SK-N-SH (cell line): ENCODE measurements around the gene IQSEC3. TPM values are rescaled to one million over a fixed set of nuclear protein-coding genes. Genes with fewer than 3 reads are reported as not detected.
A peak's percentile ranks its signal among the peaks of the same experiment; 100 is the strongest.

Experiments used
- CTCF ChIA-PET: fragments of 300-600, 350-600 bp; formaldehyde crosslinking; extraction: SDS; loops from one replicate; lab custom pipeline; 2021; lab: Yijun Ruan, JAX
- POLR2A ChIA-PET: fragments of 350-600 bp; sonication (Branson Sonifier 250); formaldehyde crosslinking; extraction: SDS; loops from one replicate; lab custom pipeline; 2020; ENCODE audit warnings: antibody characterized with exemption, inconsistent platforms; lab: Yijun Ruan, JAX
- DNase-seq: peaks from one replicate; pipeline ENCODE4 v3.0.0; 2012
- H2AFZ ChIP-seq: fragments of 200-600 bp; sonication (generic); 2 replicates; pipeline ENCODE4 v1.8.1; 2016; ENCODE audit warnings: antibody characterized with exemption, mild to moderate bottlenecking, low read depth
- H3F3A ChIP-seq: fragments of 200-600 bp; sonication (generic); replicated peaks from 2 replicates; pipeline ENCODE3; 2016; ENCODE audit warnings: antibody characterized with exemption, mild to moderate bottlenecking; ENCODE audit not compliant: insufficient read depth
- H3K27ac ChIP-seq, 2 experiments: fragments of 200-500 bp in 1 of 2; fragments of 200-600 bp in 1 of 2; sonication (Bioruptor generic) in 1 of 2; sonication (generic), shearing (Covaris generic) in 1 of 2; 2 replicates each; pipeline versions ENCODE4 v1.5.1 to v1.6.1; 2014 to 2016; ENCODE audit warnings: low read depth in 2 of 2, inconsistent platforms in 1 of 2, low read length in 1 of 2, mild to moderate bottlenecking in 1 of 2, mixed read lengths in 1 of 2
- H3K27me3 ChIP-seq: fragments of 200-600 bp; sonication (generic), shearing (Covaris generic); 2 replicates; pipeline ENCODE4 v1.6.1; 2016; ENCODE audit warnings: mixed run types; ENCODE audit not compliant: insufficient read depth
- H3K36me3 ChIP-seq, 2 experiments: fragments of 200-500 bp in 1 of 2; fragments of 200-600 bp in 1 of 2; sonication (Bioruptor generic) in 1 of 2; sonication (generic) in 1 of 2; replicated peaks in 1 of 2; 2 replicates each; pipeline versions ENCODE3 to v1.5.1; 2014 to 2016; ENCODE audit warnings: low read length in 1 of 2, mild to moderate bottlenecking in 1 of 2; ENCODE audit not compliant: insufficient read depth in 2 of 2, control insufficient read depth in 1 of 2
- H3K4me1 ChIP-seq, 2 experiments: fragments of 200-500 bp in 1 of 2; fragments of 200-600 bp in 1 of 2; sonication (Bioruptor generic) in 1 of 2; sonication (generic), shearing (Covaris generic) in 1 of 2; 2 replicates each; pipeline versions ENCODE4 v1.5.1 to v1.6.1; 2014 to 2016; ENCODE audit warnings: low read depth in 1 of 2, low read length in 1 of 2, mixed run types in 1 of 2; ENCODE audit not compliant: insufficient read depth in 2 of 2, control insufficient read depth in 1 of 2
- H3K4me2 ChIP-seq: fragments of 200-600 bp; sonication (generic), shearing (Covaris generic); 2 replicates; pipeline ENCODE4 v1.6.1; 2017; ENCODE audit warnings: mixed run types
- H3K4me3 ChIP-seq, 2 experiments: fragments of 200-500 bp in 1 of 2; fragments of 200-600 bp in 1 of 2; sonication (Bioruptor generic) in 1 of 2; sonication (generic), shearing (Covaris generic) in 1 of 2; 2 replicates each; pipeline versions ENCODE4 v1.5.1 to v1.8.1; 2014 to 2016; ENCODE audit warnings: low read depth in 2 of 2, inconsistent platforms in 1 of 2, low read length in 1 of 2, mild to moderate bottlenecking in 1 of 2, mixed read lengths in 1 of 2, moderate library complexity in 1 of 2
- H3K79me2 ChIP-seq: fragments of 200-600 bp; sonication (generic); 2 replicates; pipeline ENCODE4 v1.8.1; 2017; ENCODE audit warnings: mild to moderate bottlenecking; ENCODE audit not compliant: insufficient read depth
- H3K9ac ChIP-seq: fragments of 200-600 bp; sonication (generic); 2 replicates; pipeline ENCODE4 v1.6.1; 2017; ENCODE audit warnings: mixed run types
- H3K9me2 ChIP-seq: fragments of 200-600 bp; sonication (generic); 2 replicates; pipeline ENCODE4 v1.6.1; 2017; ENCODE audit warnings: mixed run types
- H3K9me3 ChIP-seq: fragments of 200-600 bp; sonication (generic); 2 replicates; pipeline ENCODE4 v1.6.1; 2017; ENCODE audit warnings: mixed run types, mild to moderate bottlenecking, moderate library complexity
- H4K20me1 ChIP-seq: fragments of 200-600 bp; sonication (generic); 2 replicates; pipeline ENCODE4 v1.6.1; 2017; ENCODE audit warnings: mild to moderate bottlenecking, mixed run types; ENCODE audit not compliant: insufficient read depth
- CHD2 ChIP-seq: fragments of 150-350 bp; IDR thresholded peaks from 2 replicates; pipeline ENCODE4 v1.6.1; 2018; ENCODE audit warnings: low read length; ENCODE audit not compliant: partially characterized antibody
- ELF1 ChIP-seq: IDR thresholded peaks from 2 replicates; pipeline ENCODE4 v1.4.0; 2012
- EP300 ChIP-seq, 2 experiments: IDR thresholded peaks; 2 replicates each; pipeline versions ENCODE4 v1.4.0 to v1.6.1; 2012; ENCODE audit warnings: borderline replicate concordance in 1 of 2, low read depth in 1 of 2, low read length in 1 of 2
- FOSL2 ChIP-seq: IDR thresholded peaks from 2 replicates; pipeline ENCODE4 v1.4.0; 2012; ENCODE audit warnings: low read depth, mild to moderate bottlenecking, moderate library complexity, borderline replicate concordance
- GABPA ChIP-seq: IDR thresholded peaks from 2 replicates; pipeline ENCODE4 v1.4.0; 2012; ENCODE audit warnings: low read depth, mild to moderate bottlenecking
- IRF3 ChIP-seq: fragments of 150-350 bp; IDR thresholded peaks from 2 replicates; pipeline ENCODE4 v1.6.1; 2016; ENCODE audit warnings: mild to moderate bottlenecking, low read depth, low read length
- JUND ChIP-seq: IDR thresholded peaks from 2 replicates; pipeline ENCODE4 v1.4.0; 2012
- MAX ChIP-seq: IDR thresholded peaks from 2 replicates; pipeline ENCODE4 v1.4.0; 2012; ENCODE audit warnings: low read depth
- MEF2A ChIP-seq: IDR thresholded peaks from 2 replicates; pipeline ENCODE4 v1.4.0; 2012; ENCODE audit warnings: low read depth, borderline replicate concordance
- MXI1 ChIP-seq: IDR thresholded peaks from 2 replicates; pipeline ENCODE4 v1.6.1; 2012; ENCODE audit warnings: mild to moderate bottlenecking, low read depth, low read length, improper control_type of control experiment
- NFIC ChIP-seq: IDR thresholded peaks from 2 replicates; pipeline ENCODE4 v1.4.0; 2012; ENCODE audit warnings: borderline replicate concordance
- REST ChIP-seq: IDR thresholded peaks from 2 replicates; pipeline ENCODE4 v1.6.1; 2012; ENCODE audit warnings: mild to moderate bottlenecking, low read depth, low read length, moderate library complexity
- RFX5 ChIP-seq: IDR thresholded peaks from 2 replicates; pipeline ENCODE4 v1.6.1; 2012; ENCODE audit warnings: mild to moderate bottlenecking, improper control_type of control experiment, low read length
- RXRA ChIP-seq: IDR thresholded peaks from 2 replicates; pipeline ENCODE4 v1.4.0; 2012; ENCODE audit warnings: low read depth, mild to moderate bottlenecking, borderline replicate concordance
- SMC3 ChIP-seq: IDR thresholded peaks from 2 replicates; pipeline ENCODE4 v1.6.1; 2012; ENCODE audit warnings: low read depth, low read length, improper control_type of control experiment
- TAF1 ChIP-seq: IDR thresholded peaks from 2 replicates; pipeline ENCODE4 v1.6.1; 2012; ENCODE audit warnings: low read depth, mild to moderate bottlenecking, low read length, moderate library complexity, borderline replicate concordance
- TCF12 ChIP-seq: IDR thresholded peaks from 2 replicates; pipeline ENCODE4 v1.4.0; 2012
- USF1 ChIP-seq: IDR thresholded peaks from 2 replicates; pipeline ENCODE4 v1.4.0; 2012; ENCODE audit warnings: low read depth, borderline replicate concordance
- USF2 ChIP-seq: fragments of 150-350 bp; IDR thresholded peaks from 2 replicates; pipeline ENCODE4 v1.6.1; 2017; ENCODE audit warnings: antibody characterized with exemption, low read length, low read depth, borderline replicate concordance
- WGBS: methylation state at CpG from one replicate; pipeline ENCODE4 v1.1.6; 2017; ENCODE audit warnings: low lambda C conversion rate; 5-methylcytosine and 5-hydroxymethylcytosine counted together
- polyA plus RNA-seq, 3 experiments: library from polyadenylated mRNA; depleted of rRNA; stranded (reverse); fragments of >200 nt; gene quantifications; 2 replicates each; pipeline ENCODE4 v1.2.3, GENCODE V29; 2012

Gene IQSEC3
- polyA plus RNA-seq, 1 of the 3 experiments (the other 2 are of a cell fraction), result 0.02 TPM

- H3K4me2 ChIP-seq, result peak overlapping the region; percentile 16; the same call in 1 of the 2 replicates
- TF ChIP-seq JUND (peak; percentile 66), ELF1 (no peak), TCF12 (peak; percentile 38; the same call in 1 of the 2 replicates), USF2 (no peak), CHD2 (no peak), FOSL2 (peak; percentile 92)
- ChIA-PET CTCF (no interaction called here), POLR2A (no interaction called here)
- H2AFZ ChIP-seq, result peak overlapping the region; percentile 17; the same call in 1 of the 2 replicates
- H3K4me3 ChIP-seq, result no peak overlapping the region
- no peak for DNase-seq
- peaks cover 7 to 46% of the 10 kb centered on the region in 2 experiments; a peak in 2 of 4 replicates for H3K4me1 ChIP-seq
- 50% methylated on average over 6 of the region's 10 CpGs for WGBS
- 0 out of 2 replicates have a peak overlapping the region, but pooled peaks have one; percentile 9 for H3K9ac ChIP-seq
- no peaks in the 10 kb centered on the region for H3K9me3 ChIP-seq
- peaks cover 6% of the 10 kb centered on the region for H3F3A ChIP-seq
- no peaks in the 10 kb centered on the region for H4K20me1 ChIP-seq
- H3K27ac ChIP-seq, result peak overlapping the region in 1 of 2 experiments; percentile 67; a peak in 2 of 4 replicates
- no peaks in the 10 kb centered on the region for H3K27me3 ChIP-seq
- no peaks in the 10 kb centered on the region for H3K36me3 ChIP-seq
- no peaks in the 10 kb centered on the region for H3K79me2 ChIP-seq
- H3K9me2 ChIP-seq, result no peaks in the 10 kb centered on the region
Observed at GRCh38 chr12:182381-182892, 115.9 kb downstream of the IQSEC3 start.

- 86% methylated on average over 13 of the region's 13 CpGs for WGBS
- POLR2A ChIA-PET, result no interaction called here
- no peak overlapping the region for H2AFZ ChIP-seq
Observed at GRCh38 chr12:184811-185575, 118.4 kb downstream of the IQSEC3 start.

More at GRCh38 chr12:184811-185575, 118.4 kb downstream of the IQSEC3 start:
- H3F3A ChIP-seq, result peaks cover 6% of the 10 kb centered on the region
- H3K27me3 ChIP-seq, result no peaks in the 10 kb centered on the region
- 0 out of 4 replicates have a peak overlapping the region, but pooled peaks of 1 of the 2 experiments have one; percentile 8 for H3K27ac ChIP-seq
- H3K4me2 ChIP-seq, result no peak overlapping the region
- no peaks in the 10 kb centered on the region for H3K79me2 ChIP-seq
- CTCF ChIA-PET, result interaction anchor here (1.0 kb wide), 1 partner anchor 8 kb away, joined by 3 read pairs; no protein-coding TSS in a partner anchor
- H3K36me3 ChIP-seq, result no peaks in the 10 kb centered on the region
- no peak overlapping the region for H3K4me3 ChIP-seq
- H4K20me1 ChIP-seq, result no peaks in the 10 kb centered on the region
- DNase-seq, result no peak
- H3K9me2 ChIP-seq, result no peaks in the 10 kb centered on the region
- no peak overlapping the region for H3K9ac ChIP-seq
- no peak for TF ChIP-seq FOSL2
- TF ChIP-seq NFIC, result no peak
- TF ChIP-seq MAX, result no peak
- no peak for TF ChIP-seq USF1
- no peak for TF ChIP-seq RFX5
- no peak for TF ChIP-seq IRF3
- TF ChIP-seq RXRA, result no peak
- no peak for TF ChIP-seq EP300 (IDR thresholded peaks at IDR 0.05; ENCODE audit: borderline replicate concordance in 1 of 2, low read depth in 1 of 2, low read length in 1 of 2)
- TF ChIP-seq SMC3, result no peak
- TF ChIP-seq CHD2, result no peak
- no peak for TF ChIP-seq MEF2A
- TF ChIP-seq REST, result no peak
- TF ChIP-seq JUND, result no peak
- no peak for TF ChIP-seq GABPA
- TF ChIP-seq MXI1, result no peak
- TF ChIP-seq TAF1, result no peak
- peaks cover 7 to 27% of the 10 kb centered on the region in 2 experiments; a peak in 2 of 4 replicates for H3K4me1 ChIP-seq
- no peaks in the 10 kb centered on the region for H3K9me3 ChIP-seq
